GM12878 (cell line): ENCODE data around the gene CCL11. TPM values are rescaled to one million over a fixed set of nuclear protein-coding genes. Genes with fewer than 3 reads are reported as not detected.

Experiments used
- ATAC-seq: fragments of 200-7000 bp; cut with Tn5 transposase; 3 replicates; pipeline ENCODE4 v1.9.1; 2020; ENCODE audit warnings: mild to moderate bottlenecking, moderate library complexity
- BruUV-seq: library from RNA; stranded (reverse); fragments of 400-500 nt; replicated peaks from 2 replicates; lab custom pipeline; 2021; lab: Mats Ljungman, UMichigan
- CTCF ChIA-PET: fragments of 300-600 bp; sonication (Branson Sonifier 250); formaldehyde crosslinking; extraction: SDS; loops from one replicate; lab custom pipeline; 2021; ENCODE audit warnings: inconsistent platforms; lab: Yijun Ruan, JAX
- POLR2A ChIA-PET: fragments of 350-600 bp; formaldehyde crosslinking; extraction: SDS; loops from one replicate; lab custom pipeline; 2021; ENCODE audit warnings: inconsistent platforms; lab: Charles Lee
- RAD21 ChIA-PET: fragments of 300-600 bp; sonication (Branson Sonifier 250); formaldehyde crosslinking; loops from one replicate; lab custom pipeline; 2023; ENCODE audit warnings: antibody characterized with exemption; ENCODE audit not compliant: unreplicated experiment; lab: Charles Lee
- SMC1A ChIA-PET: fragments of 300-600 bp; sonication (Branson Sonifier 250); formaldehyde crosslinking; loops from one replicate; lab custom pipeline; 2023; ENCODE audit not compliant: unreplicated experiment, uncharacterized antibody; lab: Charles Lee
- DNase-seq: peaks from one replicate; pipeline ENCODE4 v3.0.0-alpha.2; 2011; ENCODE audit warnings: low read depth, low spot score
- FAIRE-seq: peaks from 3 replicates; lab custom pipeline; 2011; peaks lifted over from hg19 to GRCh38; lab: Jason Lieb, UNC
- H2AFZ ChIP-seq: 2 replicates; pipeline ENCODE4 v1.6.0; 2011; ENCODE audit warnings: low read depth, low read length, control low read depth; ENCODE audit not compliant: control insufficient read depth
- H3K27ac ChIP-seq: 2 replicates; pipeline ENCODE4 v1.5.1; 2011; ENCODE audit warnings: control low read depth; ENCODE audit not compliant: control insufficient read depth, insufficient read depth
- H3K27me3 ChIP-seq, 2 experiments: replicated peaks in 1 of 2; 2 replicates each; pipeline versions ENCODE4 v1.6.0 to v1.6.1; 2011; ENCODE audit warnings: low read length in 1 of 2; ENCODE audit not compliant: control insufficient read depth in 2 of 2, insufficient read depth in 2 of 2
- H3K36me3 ChIP-seq, 2 experiments: 2 replicates each; pipeline ENCODE4 v1.5.1; 2011; ENCODE audit warnings: low read length in 1 of 2; ENCODE audit not compliant: control insufficient read depth in 2 of 2, insufficient read depth in 2 of 2
- H3K4me1 ChIP-seq: 2 replicates; pipeline ENCODE4 v1.6.1; 2011; ENCODE audit warnings: mild to moderate bottlenecking, low read length, moderate library complexity, mixed read lengths; ENCODE audit not compliant: control insufficient read depth, insufficient read depth
- H3K4me2 ChIP-seq: 2 replicates; pipeline ENCODE4 v1.6.0; 2011; ENCODE audit warnings: control low read depth; ENCODE audit not compliant: control insufficient read depth, insufficient read depth
- H3K4me3 ChIP-seq: fragments of 200-600 bp; sonication (generic); 2 replicates; pipeline ENCODE4 v1.5.1; 2016
- H3K79me2 ChIP-seq: 2 replicates; pipeline ENCODE4 v1.6.0; 2011; ENCODE audit warnings: low read length; ENCODE audit not compliant: control insufficient read depth, insufficient read depth
- H3K9ac ChIP-seq: 2 replicates; pipeline ENCODE4 v1.8.0; 2011; ENCODE audit warnings: low read length, control low read depth, mixed read lengths; ENCODE audit not compliant: control insufficient read depth, insufficient read depth
- H3K9me3 ChIP-seq: replicated peaks from 3 replicates; pipeline ENCODE4 v1.5.1; 2011; ENCODE audit warnings: mild to moderate bottlenecking, low read length; ENCODE audit not compliant: control insufficient read depth, insufficient read depth
- H4K20me1 ChIP-seq: 2 replicates; pipeline ENCODE4 v1.6.0; 2011; ENCODE audit not compliant: control insufficient read depth, insufficient read depth
- BCL11A ChIP-seq: IDR thresholded peaks from 2 replicates; pipeline ENCODE4 v1.6.1; 2011; ENCODE audit warnings: low read depth, low read length
- CHD2 ChIP-seq: IDR thresholded peaks from 2 replicates; pipeline ENCODE4 v1.6.1; 2011; ENCODE audit warnings: low read depth, low read length, improper control_type of control experiment, borderline replicate concordance
- DPF2 ChIP-seq: fragments of 450-650 bp; IDR thresholded peaks from 2 replicates; pipeline ENCODE4 v1.6.1; 2017; ENCODE audit warnings: mild to moderate bottlenecking
- ELK1 ChIP-seq: IDR thresholded peaks from 2 replicates; pipeline ENCODE4 v1.6.1; 2012; ENCODE audit warnings: low read depth, low read length, improper control_type of control experiment
- EP300 ChIP-seq, 2 experiments: fragments of 150-350 bp in 1 of 2; IDR thresholded peaks; 2 replicates each; pipeline ENCODE4 v1.6.1; 2011 to 2012; ENCODE audit warnings: low read depth in 2 of 2, low read length in 2 of 2, borderline replicate concordance in 1 of 2, improper control_type of control experiment in 1 of 2, inconsistent platforms in 1 of 2; ENCODE audit not compliant: control insufficient read depth in 1 of 2
- HDAC6 ChIP-seq: fragments of 200-600 bp; sonication (generic); IDR thresholded peaks from one replicate; pipeline ENCODE4 v1.8.0; 2017; ENCODE audit warnings: antibody characterized with exemption; ENCODE audit not compliant: unreplicated experiment
- IKZF1 ChIP-seq: fragments of 450-650 bp; conservative IDR thresholded peaks from 2 replicates; pipeline ENCODE4 v1.6.1; 2017; ENCODE audit warnings: antibody characterized with exemption, mild to moderate bottlenecking
- IKZF2 ChIP-seq, 2 experiments: fragments of 450-650 bp; IDR thresholded peaks; 2 replicates each; pipeline ENCODE4 v1.6.1; 2017; ENCODE audit warnings: mild to moderate bottlenecking in 2 of 2, moderate library complexity in 2 of 2
- IRF4 ChIP-seq: IDR thresholded peaks from 2 replicates; pipeline ENCODE4 v1.6.1; 2011; ENCODE audit warnings: low read depth, low read length
- MTA2 ChIP-seq: fragments of 450-650 bp; IDR thresholded peaks from 2 replicates; pipeline ENCODE4 v1.6.1; 2016; ENCODE audit warnings: low read depth, mild to moderate bottlenecking, moderate library complexity
- RUNX3 ChIP-seq: IDR thresholded peaks from 2 replicates; pipeline ENCODE4 v1.6.1; 2012; ENCODE audit warnings: low read length, inconsistent platforms
- SMARCA5 ChIP-seq: fragments of 450-650 bp; IDR thresholded peaks from 2 replicates; pipeline ENCODE4 v1.6.1; 2017; ENCODE audit warnings: mild to moderate bottlenecking
- SRF ChIP-seq, 2 experiments: IDR thresholded peaks; 2 replicates each; pipeline ENCODE4 v1.6.1; 2011; ENCODE audit warnings: low read depth in 2 of 2, low read length in 2 of 2, mild to moderate bottlenecking in 1 of 2, moderate library complexity in 1 of 2
- SUPT20H ChIP-seq: IDR thresholded peaks from 2 replicates; pipeline ENCODE4 v1.6.1; 2011; ENCODE audit warnings: low read depth, mild to moderate bottlenecking, low read length, moderate library complexity, borderline replicate concordance; ENCODE audit not compliant: control insufficient read depth
- TBL1XR1 ChIP-seq: IDR thresholded peaks from 2 replicates; pipeline ENCODE4 v1.6.1; 2012; ENCODE audit warnings: low read depth, low read length, improper control_type of control experiment
- USF1 ChIP-seq: IDR thresholded peaks from 2 replicates; pipeline ENCODE4 v1.6.1; 2011; ENCODE audit warnings: borderline replicate concordance, low read depth, mild to moderate bottlenecking, moderate library complexity, mixed read lengths, low read length; ENCODE audit not compliant: insufficient read depth; ENCODE audit errors: extremely low read length
- ZNF207 ChIP-seq: fragments of 450-650 bp; IDR thresholded peaks from 2 replicates; pipeline ENCODE4 v1.6.1; 2014; ENCODE audit warnings: antibody characterized with exemption, mild to moderate bottlenecking, borderline replicate concordance
- ZNF384 ChIP-seq: IDR thresholded peaks from 2 replicates; pipeline ENCODE4 v1.6.1; 2012; ENCODE audit warnings: low read depth, mild to moderate bottlenecking, low read length, improper control_type of control experiment, borderline replicate concordance
- ZNF622 ChIP-seq: fragments of 450-650 bp; IDR thresholded peaks from 2 replicates; pipeline ENCODE4 v1.6.1; 2017; ENCODE audit warnings: mild to moderate bottlenecking, inconsistent platforms
- WGBS: methylation state at CpG from one replicate; pipeline ENCODE4 v1.1.6; 2016; ENCODE audit warnings: low lambda C conversion rate; ENCODE audit not compliant: insufficient replicate concordance, insufficient coverage; ENCODE audit errors: missing lambda C conversion rate; 5-methylcytosine and 5-hydroxymethylcytosine counted together
- in situ Hi-C: fragments of 300-500 bp; cut with MboI; formaldehyde crosslinking; loops from 9 replicates; pipeline ENCODE4 v1.14.3; 2018; ENCODE audit warnings: mixed read lengths
- intact Hi-C: fragments of 100-400 bp; cut with micrococcal nuclease; formaldehyde crosslinking; loops from one replicate; pipeline ENCODE4 v1.14.2; 2022; ENCODE audit not compliant: unreplicated experiment
- polyA plus RNA-seq, 11 experiments: library from polyadenylated mRNA; depleted of rRNA in 4 of 11; unstranded in 6 of 11; stranded (reverse) in 5 of 11; fragments of >200 nt; fragmentation: Nextera tagmentation in 4 of 11; fragmentation: Illumina TruSeq in 1 of 11; extraction: Ambion mirVana in 4 of 11; extraction: Trizol in 1 of 11; gene quantifications; 1 replicate in 1 of 11; 2 replicates in 10 of 11; pipeline versions ENCODE4 v1.2.1 to v1.2.3, GENCODE V29; 2011 to 2016; ENCODE audit warnings: inconsistent platforms in 2 of 11, missing spikeins in 2 of 11, low read depth in 1 of 11
- total RNA-seq, 4 experiments: library from RNA; depleted of rRNA in 3 of 4; stranded (reverse); fragments of >200 nt in 3 of 4; fragmentation: Illumina TruSeq in 1 of 4; extraction: Trizol in 1 of 4; gene quantifications; 2 replicates each; pipeline versions ENCODE4 v1.2.1 to v1.2.3, GENCODE V29; 2013 to 2021
- TF ChIP-seq, protein P1 (sequence below): IDR thresholded peaks from 2 replicates; pipeline ENCODE4 v1.6.1; 2011; ENCODE audit warnings: mild to moderate bottlenecking, low read depth, low read length, moderate library complexity; ENCODE audit not compliant: insufficient replicate concordance

Gene CCL11
- total and polyA plus RNA-seq, 10 of the 15 experiments (the other 5 are each of a cell fraction or from before 2014, with no cell fraction given), result not detected

DNA sequence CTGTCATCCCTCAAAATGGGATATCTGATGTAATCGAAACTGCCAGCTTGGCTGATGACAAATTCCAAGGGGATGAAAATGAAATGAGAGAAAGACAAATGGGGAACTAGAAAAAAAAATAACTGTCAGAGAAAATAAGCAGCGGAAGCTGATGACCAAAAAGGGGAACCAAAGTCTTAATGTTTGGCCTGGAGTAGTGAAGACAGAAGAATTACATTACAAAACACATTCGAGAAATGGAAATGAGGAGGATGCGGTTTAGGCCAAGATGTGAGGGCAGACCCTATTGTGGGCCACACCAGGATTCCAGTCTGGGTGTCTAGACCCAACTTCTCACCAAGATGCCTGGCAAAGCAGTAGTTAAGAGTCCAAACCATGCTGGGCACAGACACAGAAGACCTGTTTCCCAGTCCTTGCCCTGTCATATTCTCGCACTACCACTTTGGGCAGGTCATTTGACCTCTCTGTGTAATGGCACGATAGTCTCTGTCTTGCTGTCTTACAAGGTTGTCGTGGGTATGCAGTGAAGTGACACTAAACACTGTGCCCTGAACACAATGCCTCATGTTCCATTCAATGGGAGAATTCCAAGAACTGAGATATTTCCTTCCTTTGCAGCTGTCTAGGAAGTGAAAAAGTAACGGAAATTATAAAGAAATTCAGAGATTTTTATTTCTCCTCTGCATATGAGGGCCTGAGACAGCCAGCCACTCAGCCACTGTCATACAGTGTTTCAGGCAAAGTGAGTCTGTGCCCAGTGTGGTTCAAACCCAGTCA is 42.8 kb upstream of the CCL11 start:
- ChIA-PET CTCF (interaction anchor here (1.0 to 2.2 kb wide), 2 partner anchors 118 to 119 kb away, joined by 3 to 9 read pairs; no protein-coding TSS in a partner anchor), SMC1A (no interaction called here), RAD21 (no interaction called here), POLR2A (no interaction called here)
- no TSS peak for BruUV-seq
- H3K9me3 ChIP-seq, result no peaks in the 10 kb centered on the region; the same call in 2 of the 3 replicates
- no peak overlapping the region for H2AFZ ChIP-seq
- peak; percentile 7 for DNase-seq
- peak; percentile 58; the same call in 1 of the 2 replicates for TF ChIP-seq ELK1
- peak; percentile 14; the same call in 1 of the 2 replicates for TF ChIP-seq MTA2
- TF ChIP-seq DPF2, result 0 out of 2 replicates have a peak, but pooled peaks have one; percentile 27
- TF ChIP-seq ZNF384, result peak; percentile 17; the same call in 1 of the 2 replicates
- peak; percentile 74 to 92 for TF ChIP-seq SRF (IDR thresholded peaks at IDR 0.05; ENCODE audit: low read depth in 2 of 2, low read length in 2 of 2)
- TF ChIP-seq HDAC6, result no peak
- no peak for TF ChIP-seq ZNF622
- TF ChIP-seq USF1, result no peak
- TF ChIP-seq RUNX3, result peak; percentile 61
- TF ChIP-seq SUPT20H, result no peak
- TF ChIP-seq SMARCA5, result 0 out of 2 replicates have a peak, but pooled peaks have one; percentile 39
- 0 out of 2 replicates have a peak, but pooled peaks have one; percentile 15 for TF ChIP-seq IRF4
- TF ChIP-seq BCL11A, result 0 out of 2 replicates have a peak, but pooled peaks have one; percentile 4
- TF ChIP-seq IKZF2 (IDR thresholded peaks at IDR 0.05), result peak; percentile 73 to 79; a peak in 3 of 4 replicates
- no peak; a peak in 1 of 4 replicates for TF ChIP-seq EP300 (IDR thresholded peaks at IDR 0.05; ENCODE audit: borderline replicate concordance in 1 of 2, control insufficient read depth in 1 of 2, low read depth in 2 of 2, low read length in 2 of 2)
- peak; percentile 62 for TF ChIP-seq IKZF1
- TF ChIP-seq, protein P1, sequence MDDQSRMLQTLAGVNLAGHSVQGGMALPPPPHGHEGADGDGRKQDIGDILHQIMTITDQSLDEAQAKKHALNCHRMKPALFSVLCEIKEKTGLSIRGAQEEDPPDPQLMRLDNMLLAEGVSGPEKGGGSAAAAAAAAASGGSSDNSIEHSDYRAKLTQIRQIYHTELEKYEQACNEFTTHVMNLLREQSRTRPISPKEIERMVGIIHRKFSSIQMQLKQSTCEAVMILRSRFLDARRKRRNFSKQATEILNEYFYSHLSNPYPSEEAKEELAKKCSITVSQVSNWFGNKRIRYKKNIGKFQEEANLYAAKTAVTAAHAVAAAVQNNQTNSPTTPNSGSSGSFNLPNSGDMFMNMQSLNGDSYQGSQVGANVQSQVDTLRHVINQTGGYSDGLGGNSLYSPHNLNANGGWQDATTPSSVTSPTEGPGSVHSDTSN, result no peak
- TF ChIP-seq ZNF207, result no peak
- TF ChIP-seq CHD2, result no peak
- no peak for TF ChIP-seq TBL1XR1
- no peak overlapping the region for H3K4me3 ChIP-seq
- 15% methylated on average over 8 of the region's 8 CpGs for WGBS
- in situ Hi-C loops, result no loop called here
- no peak overlapping the region for H3K27ac ChIP-seq
- peaks cover 23% of the 10 kb centered on the region for H3K4me1 ChIP-seq
- ATAC-seq, result peak; percentile 90
- peak overlapping the region; percentile 64 for H3K4me2 ChIP-seq
- H3K27me3 ChIP-seq, result no peaks in the 10 kb centered on the region; a peak in 1 of 4 replicates
- H3K79me2 ChIP-seq, result no peaks in the 10 kb centered on the region
- no peaks in the 10 kb centered on the region for H3K36me3 ChIP-seq
- FAIRE-seq, result peak; percentile 91
- no peak overlapping the region for H3K9ac ChIP-seq
- intact Hi-C loops, result loop anchor here (5.0 kb wide), 1 partner anchor 40 kb away; no protein-coding TSS in a partner anchor
- H4K20me1 ChIP-seq, result no peaks in the 10 kb centered on the region
